ENCODE measurements around the gene KCNE2.
"Not testable (repeated sequence)": the region's sequence is repeated elsewhere in the genome, so short reads cannot be mapped to it uniquely, and the experiment has no call there.

The KCNE2 gene

DNA sequence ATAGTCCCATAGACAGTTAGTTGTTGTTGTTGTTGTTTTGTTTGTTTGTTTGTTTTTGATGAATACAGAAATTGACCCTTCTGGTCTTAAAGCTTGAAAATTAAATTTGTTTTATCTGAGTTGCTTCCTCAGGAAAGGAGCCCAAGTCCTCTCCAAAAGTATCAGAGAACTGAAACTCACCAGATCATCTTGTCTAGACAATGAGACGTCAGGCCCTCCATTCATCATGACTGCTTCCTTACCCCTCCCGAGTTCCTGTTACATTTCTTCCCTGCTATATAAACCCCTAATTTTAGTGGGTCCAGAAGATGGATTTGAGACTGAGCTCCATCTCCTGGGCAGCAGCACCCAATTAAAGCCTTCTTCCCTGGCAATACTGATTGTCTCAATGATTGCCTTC is 42.9 kb downstream of the KCNE2 start:
- DNase-seq (ENCODE audit: low read depth, low spot score), result not testable (repeated sequence)

GRCh38 chr21:34407294-34407693 is 43.5 kb downstream of the KCNE2 start:
- DNase-seq (ENCODE audit: low read depth, low spot score), result not testable (repeated sequence)

DNA sequence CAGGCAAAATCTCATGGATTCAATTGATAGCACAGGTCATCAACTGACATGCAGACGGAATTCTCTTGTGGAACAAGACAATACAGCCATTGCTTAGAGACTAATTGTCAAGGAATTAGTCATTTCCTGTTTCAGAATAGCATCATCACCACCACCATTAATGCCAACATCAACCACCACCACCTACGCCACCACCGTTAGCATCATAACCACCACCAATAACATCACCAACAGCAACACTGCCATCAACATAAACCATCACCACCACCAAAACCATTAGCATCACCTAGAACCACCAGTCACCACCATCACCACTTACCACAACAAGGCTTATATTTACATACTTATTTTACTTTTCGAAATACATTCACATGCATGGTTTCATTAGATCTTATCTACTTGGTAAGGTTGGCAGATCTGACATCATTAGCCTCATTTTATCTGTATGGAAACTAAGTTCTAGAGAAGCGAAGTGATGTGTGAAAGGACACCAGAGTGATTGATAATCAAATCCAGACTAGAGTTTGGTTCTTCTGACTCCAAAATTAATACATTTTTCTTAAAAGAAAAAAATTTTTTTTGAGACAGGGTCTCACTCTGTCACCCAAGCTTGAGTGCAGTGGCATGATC is 53.8 kb downstream of the KCNE2 start:
- DNase-seq (ENCODE audit: low read depth, low spot score), result not testable (repeated sequence)

Data from activated naive CD8-positive, alpha-beta T cell treated with anti-CD3 and anti-CD28 coated beads, Interleukin-2, amount 50 U/mL, for 16 hours (primary cell).